ENCODE measurements around the gene PHOX2B.
"Not testable (repeated sequence)": the region's sequence is repeated elsewhere in the genome, so short reads cannot be mapped to it uniquely, and the experiment has no call there.

PHOX2B gene

DNA sequence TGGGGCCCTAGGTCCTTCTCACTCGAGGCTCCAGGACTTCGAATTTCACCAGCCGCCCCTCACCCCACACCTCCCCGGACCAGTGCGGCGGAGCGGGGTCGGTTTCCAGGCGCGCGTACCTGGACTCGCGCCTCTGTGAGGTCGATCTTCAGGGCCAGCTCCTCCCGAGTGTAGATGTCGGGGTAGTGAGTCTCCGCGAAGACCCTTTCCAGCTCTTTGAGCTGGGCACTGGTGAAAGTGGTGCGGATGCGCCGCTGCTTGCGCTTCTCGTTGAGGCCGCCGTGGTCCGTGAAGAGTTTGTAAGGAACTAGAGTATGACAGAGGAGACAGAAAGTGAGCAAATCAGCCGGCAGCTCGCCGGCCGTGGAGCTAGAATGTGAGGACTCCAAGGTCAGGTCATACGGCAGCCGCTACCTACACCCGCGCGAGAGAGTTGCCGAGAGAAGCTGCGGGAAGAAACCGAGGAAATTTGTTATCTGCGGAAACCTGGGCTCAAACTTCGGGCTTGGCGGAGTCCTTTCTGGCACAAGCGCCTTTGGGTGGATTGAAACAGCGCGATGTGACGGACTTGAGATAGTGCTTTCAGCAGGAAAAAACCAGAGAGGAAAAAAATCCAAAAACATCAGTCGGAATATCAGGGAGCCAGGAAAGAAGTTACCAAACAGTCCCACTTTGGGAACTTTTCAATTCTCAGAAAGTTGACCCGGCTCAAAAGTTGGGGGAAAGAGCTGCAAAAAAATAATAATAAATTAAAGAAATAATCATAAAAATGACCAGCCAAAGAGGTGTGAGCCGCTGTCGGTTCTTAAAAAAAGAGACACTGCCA, 1.1 kb downstream of the PHOX2B start:
- DNase-seq, result no peak

DNA sequence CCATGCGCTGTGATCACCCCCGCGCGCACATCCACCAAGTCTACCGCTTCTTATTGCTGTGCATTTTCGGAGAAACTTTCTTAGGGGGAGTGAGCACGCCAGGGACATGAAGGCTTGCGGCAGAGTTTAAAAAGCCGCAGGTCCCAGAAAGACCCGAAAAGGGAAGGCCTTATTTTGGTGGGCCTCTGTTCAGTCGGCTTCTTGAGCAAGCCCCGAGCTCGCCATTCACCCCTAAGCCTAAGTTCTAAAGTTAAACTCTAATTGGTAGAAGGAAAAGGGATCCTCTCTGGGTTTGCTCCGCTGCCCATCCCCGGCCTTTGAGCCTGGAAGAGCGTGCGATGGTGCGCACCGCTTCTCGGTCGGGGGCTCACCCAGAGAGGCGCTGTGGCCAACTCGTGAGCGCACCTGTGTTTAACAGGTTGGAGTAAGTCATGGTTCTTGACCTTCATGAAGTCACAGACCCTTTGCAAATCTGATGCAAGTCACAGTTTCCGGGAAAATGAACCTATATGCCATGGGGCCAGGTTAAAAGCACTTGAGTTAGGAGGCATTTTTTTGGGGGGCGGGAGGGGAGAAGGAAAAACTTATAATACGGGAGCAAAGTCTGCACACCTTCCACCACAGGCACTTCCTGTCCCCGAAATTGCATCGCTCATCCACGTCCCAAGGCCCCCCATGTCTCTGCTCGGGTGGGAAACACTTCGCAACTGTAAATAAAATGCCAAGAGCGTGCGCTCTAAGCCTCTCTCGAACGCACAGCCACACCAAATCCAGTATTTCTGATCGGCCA, 1.9 kb downstream of the PHOX2B start:
- no peak for DNase-seq

DNA sequence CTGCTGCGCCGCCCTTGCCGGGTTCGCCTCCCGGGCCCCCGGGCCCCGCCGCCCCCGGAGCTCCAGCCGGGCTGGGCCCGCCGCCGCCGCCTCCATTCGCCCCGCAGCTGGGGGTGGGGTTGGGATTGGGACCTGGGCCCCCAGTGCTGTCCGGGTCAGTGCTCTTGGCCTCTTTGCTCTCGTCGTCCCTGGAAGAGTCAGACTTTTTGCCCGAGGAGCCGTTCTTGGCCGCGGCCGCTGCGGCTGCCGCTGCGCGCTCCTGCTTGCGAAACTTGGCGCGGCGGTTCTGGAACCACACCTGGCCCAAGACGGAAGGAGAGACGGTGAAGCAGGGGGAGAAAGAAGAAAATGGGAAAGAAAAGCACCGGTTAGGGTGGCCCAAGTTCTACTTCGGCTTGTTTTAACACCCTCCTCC, 2.5 kb downstream of the PHOX2B start:
- no peak for DNase-seq

DNA sequence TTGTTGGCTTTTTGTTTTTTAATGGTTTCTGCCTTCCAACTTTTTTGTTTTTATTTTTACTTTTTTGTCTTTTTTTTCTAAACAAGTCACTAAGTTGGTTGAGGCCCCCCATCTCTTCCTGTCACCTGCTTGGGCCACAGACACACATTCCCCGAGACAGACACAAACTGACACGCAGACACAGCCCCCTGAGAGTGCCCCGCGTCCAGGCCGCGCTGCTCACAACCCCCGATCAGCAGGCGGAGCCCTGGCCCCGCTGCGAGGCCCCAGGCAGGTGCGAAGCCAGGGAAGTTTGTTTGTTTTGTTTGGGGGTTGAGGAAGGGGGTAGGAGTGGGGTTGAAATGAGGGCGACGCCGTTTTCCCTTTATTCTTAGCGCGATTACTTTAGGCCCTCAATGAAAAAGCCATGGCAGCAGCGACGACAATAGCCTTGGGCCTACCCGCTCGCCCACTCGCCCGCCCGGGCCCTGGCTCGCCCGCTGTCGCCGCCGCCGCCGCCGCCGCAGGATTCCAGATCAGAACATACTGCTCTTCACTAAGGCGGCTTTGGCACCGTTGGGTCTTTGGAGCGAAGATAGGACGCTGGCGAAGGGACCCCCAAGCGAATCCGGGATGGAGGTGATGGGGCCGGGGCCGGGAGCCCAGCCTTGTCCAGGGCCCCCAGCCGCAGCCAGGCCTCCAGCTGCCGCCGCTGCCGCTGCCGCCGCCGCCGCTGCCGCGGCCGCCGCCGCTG, 3.1 kb downstream of the PHOX2B start:
- DNase-seq, result no peak

DNA sequence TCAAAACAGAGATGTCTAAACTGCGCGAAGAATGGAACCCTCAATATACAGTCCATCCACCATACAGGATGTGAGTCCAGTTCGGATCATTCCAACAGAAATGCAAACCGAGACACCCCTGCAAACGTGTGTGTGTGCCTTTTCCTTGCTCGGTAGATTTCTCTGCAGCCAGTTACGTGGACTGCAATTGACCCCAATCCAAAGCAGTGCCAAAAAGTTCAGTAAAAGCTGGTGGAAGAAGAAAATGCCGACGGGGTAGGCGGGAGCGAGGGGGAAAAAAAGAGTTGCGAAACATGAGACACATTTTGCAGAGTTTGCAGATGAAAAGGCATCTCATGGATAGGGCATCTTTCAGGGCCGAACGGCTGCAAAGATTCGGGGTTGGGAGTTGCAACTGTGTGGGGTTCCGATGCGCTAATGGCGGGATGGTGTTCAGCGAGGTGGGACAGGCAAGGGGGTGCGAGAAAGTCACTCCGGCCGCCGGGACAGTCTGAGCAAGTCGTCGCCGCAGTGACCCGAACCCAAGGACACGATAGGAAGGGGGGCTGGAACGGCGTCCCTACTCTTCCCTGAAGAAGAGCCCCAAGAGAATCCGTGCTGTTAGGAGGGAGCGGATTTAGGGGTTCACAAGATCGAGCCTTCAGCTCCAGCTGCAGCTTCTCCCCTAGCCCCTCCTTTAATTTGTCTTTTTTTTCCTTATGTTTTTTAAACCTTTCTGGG, 3.8 kb downstream of the PHOX2B start:
- no peak for DNase-seq

DNA sequence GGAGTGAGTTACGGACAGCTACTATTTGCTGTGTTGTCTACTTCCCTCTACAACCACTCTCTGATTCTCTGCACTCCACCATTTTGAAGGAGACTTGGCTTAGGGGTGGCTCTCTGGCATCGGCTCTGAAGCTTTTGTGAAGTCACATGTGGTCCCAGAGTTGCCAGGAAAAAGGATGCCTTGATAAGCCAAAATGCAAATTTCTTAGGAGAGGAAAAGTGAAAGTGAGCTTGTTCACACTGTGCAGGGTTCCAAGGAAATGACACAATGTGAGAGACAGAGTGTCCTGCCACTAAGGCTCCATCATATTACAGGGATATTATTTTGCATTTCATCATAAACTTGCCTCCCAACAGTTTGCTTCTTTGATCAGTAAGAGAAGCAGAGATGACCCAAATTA, 7.2 kb downstream of the PHOX2B start:
- no peak for DNase-seq

DNA sequence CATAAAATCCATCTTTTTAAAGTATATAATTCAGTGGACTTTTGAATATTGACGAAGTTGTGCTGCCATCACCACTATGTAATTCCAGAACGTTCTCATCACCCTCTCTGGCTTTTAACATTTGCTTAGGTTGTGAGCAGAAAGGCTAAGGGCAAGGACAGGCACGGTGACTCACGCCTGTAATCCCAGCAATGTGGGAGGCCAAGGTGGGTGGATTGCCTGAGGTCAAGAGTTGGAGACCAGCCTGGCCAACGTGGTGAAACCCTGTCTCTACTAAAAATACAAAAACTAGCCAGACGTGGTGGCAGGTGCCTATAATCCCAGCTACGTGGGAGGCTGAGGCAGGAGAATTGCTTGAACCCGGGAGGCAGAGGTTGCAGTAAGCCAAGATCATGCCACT, 11.0 kb downstream of the PHOX2B start:
- DNase-seq, result not testable (repeated sequence)

DNA sequence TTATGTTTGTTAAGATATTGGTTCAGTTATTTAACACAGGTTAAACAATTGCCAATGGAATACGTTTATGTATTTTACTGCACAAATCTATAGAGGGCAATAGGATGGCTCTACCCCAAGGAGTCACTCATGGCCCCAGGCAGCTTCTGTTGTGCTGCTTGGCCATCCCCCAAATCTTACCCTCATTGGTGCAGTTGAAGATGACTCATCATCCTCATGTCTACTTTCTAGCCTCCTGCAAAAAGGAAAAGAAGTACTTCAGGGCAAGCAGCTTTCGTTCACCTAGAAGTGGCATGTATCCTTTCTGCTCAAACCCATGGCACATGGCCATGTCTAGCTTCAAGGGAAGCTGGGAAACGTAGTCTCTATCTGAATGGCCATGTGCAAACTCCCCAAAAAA, 14.2 kb downstream of the PHOX2B start:
- no peak for DNase-seq

DNA sequence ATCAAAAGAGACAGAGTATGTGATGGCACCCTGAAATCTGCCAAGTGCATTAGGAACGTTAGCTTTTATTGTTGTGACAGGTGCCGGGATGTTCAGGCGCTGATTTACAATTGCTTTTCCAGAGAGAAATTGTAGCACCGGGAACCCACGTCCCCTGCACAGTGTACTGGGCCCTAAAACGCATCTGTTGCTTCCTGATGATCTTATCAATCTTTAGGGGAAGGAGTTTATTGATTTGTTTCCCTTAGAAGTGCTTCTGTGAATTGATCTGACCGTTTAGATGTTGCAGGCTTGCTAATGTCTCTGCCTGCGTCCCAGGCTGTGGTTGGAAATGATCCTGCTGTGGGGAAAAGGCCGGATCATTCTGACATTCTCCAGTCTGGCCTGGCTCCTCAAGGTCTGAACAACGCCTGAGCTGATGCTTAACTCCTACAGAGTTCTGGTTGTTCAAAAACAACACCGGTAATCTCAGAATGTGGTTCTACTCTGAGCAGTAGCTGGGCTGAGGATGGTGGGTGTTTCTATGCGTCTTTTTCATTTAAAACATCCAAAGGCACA, 16.9 kb downstream of the PHOX2B start:
- no peak for DNase-seq

DNA sequence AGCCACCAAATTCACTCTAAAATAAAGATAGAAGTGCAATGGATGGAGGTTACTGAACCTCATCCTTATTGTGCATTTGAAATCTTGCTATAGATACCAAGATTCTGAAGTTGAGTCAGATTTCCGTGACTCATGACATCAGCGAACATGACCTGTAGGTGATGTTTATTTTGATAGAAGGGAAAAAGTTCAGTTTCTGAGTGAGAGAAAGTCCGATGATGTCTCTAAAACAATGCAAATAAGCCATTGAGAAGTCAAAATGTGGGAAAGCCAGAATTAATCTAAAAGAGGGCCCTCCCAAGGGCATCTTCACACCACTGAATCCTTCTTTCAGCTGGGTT, 20.0 kb downstream of the PHOX2B start:
- no peak for DNase-seq

DNA sequence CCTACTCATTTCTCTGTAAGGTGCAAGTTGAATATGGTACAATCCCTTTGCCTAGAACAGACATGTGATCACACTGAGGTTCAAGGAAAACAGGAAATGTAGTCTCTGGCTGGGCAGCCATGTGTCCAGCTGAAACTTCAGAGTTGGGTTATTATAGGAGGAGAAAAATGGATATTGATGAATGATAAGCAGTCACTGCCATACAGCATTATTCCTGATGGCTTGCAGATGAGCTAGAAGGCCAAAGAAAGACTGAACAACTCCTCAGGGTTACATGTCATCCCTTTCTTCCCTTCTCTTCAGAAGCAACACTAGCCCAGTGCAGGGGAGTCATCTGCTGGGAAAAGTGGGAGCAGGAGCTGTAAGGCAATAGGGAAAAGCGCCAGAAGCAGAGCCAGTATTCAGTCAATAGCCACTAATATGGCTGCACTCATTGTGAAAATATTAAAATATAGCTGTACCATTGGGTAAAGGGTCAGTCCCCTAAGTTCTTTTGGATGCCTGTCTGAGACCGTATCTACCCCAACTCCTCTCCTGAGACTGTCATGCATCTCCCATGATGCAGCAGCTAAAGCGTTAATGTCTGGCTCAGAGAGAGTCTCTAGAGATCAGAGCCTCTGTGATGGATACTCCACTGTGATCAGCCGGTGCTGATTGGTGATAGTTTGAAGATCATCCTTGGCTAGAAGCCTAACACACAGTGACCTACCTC, 20.5 kb downstream of the PHOX2B start:
- no peak for DNase-seq

DNA sequence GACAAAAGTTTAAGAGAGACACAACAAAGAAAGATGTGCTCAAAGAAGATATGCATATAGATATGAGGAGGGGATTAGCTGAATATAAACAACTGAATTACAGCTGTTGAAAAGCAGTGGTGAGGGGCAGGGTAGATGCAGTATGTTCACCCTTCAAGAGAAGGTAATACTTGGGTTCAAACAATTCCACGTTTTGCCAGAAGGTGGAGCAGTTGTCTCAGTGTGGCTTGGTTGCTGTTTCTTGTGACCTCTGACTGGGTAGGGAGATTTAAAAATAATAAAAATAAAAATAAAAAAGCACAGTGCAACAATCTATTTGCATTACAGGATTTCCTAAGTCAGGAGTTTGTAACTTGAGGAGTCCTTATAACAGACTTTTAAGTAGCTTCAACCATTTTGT, 23.3 kb downstream of the PHOX2B start:
- no peak for DNase-seq

DNA sequence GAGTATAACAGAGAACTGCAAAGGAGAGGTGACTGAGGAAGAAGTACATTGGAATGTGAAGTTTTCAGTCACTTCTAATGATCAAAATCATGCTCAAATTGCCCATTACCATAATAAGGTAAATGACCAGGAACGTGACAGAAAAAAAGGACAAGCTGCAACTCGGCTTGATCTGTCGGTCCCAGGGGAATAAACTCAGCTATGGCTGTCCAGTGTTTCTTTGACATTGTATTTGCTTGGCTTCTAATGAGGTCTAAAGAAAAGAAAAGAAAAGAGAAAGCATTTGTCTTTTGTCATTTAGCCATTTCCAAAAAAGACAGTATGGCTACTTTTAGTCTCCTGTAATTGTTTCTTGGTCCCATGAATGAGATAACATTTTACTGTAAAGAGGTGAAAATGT, 25.2 kb downstream of the PHOX2B start:
- DNase-seq, result no peak

DNA sequence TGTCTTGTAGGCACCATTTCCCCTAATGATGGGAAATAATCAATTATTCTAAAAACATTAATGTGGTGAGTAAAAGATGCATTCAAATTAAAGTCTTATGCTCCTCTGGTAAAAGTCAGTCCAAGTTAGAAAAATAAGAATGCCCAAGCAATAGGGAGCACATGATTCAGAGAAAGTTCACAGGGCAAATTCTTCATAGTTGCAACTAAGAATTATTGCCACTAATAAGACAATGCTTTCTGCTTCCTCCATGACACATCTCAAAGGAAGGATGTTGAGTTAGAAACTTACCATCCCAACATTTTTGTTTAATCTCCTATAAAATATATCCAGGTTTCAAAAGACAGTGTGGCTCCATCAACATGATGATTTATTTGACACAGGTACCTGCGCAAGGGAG, 26.3 kb downstream of the PHOX2B start:
- no peak for DNase-seq

DNA sequence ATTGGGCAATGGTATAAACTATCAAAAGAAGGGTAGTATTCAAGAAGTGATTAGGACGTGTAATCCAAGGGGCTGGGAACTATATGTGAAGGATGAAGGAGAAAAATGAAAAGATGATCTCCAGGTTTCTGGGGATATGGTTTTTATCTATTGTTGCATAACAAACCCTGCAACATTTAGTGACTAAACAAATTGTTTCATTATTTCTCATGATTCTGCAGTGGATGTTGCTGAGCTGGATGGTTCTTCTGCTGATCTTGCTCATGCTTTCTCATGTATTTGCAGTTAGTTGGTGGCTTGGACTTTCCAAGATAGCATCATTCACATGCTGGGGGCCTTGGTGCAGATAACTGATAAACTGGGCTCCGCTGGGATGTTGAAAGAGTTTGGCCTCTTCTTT, 29.1 kb downstream of the PHOX2B start:
- DNase-seq, result no peak

DNA sequence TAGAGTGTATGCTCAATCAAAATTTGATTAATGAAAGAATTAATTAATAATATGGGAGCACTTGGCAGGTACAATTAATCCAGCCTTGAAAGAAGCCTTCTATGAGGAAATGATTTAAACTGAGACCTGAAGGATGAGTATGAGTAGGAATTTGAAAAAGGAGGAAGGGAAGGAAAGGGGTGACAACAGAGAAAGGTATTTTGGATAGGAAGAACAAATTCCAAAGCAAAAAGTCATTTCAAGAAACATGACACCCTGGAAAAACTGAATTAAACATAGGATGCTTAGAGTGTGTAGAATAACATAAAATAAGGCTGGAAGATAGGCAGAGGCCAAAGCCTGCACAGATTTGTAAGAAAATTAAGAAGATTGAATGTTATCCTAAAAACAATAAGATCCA, 29.6 kb downstream of the PHOX2B start:
- DNase-seq, result no peak

DNA sequence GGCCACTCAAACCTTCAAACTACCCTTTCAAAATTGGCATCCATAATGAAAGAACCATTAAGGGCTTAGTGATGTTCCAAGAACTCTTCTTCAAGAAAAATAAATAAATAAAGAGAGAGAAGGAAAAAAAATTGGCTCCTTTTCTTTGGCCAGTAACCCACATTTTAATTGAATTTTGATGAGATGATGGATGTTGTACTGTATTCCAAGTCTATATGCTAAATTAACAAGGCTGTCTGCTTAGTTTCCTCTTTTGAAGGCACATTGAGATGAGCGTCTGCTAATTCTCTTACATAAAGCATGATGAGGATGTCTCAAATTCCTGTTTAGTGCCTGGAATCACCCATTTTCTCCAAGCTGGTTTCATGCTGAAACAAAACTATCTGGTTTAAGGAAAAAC, 33.4 kb downstream of the PHOX2B start:
- no peak for DNase-seq

DNA sequence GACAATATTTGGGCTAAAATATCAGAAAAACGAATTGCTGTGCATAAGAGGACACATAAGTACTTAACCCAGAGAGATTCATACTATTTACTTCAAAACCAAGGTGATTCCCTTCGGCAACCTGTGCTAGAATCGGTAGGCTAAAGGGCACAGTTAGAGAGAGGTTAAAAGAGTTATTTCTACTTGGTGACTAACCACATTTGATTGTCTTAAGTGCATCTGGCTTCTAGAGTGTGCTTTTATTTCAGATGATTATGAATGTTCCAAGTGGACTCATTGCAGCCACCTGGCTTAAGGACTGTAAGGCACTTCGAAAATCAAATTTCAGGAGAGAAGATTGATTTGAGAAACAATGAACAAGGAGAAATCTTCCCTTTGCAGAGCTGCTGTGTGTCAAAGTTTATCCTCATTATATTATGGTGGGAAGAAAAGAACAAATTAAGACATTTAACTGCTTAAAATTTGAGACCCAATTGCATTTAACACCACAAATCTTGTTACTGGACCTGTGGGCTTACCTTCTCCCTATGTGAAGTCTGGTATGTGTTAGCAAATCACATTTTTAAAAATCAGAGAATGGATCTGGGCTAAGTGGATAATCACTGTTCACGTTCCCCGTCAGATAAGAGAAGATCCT, 34.0 kb downstream of the PHOX2B start:
- DNase-seq, result no peak

DNA sequence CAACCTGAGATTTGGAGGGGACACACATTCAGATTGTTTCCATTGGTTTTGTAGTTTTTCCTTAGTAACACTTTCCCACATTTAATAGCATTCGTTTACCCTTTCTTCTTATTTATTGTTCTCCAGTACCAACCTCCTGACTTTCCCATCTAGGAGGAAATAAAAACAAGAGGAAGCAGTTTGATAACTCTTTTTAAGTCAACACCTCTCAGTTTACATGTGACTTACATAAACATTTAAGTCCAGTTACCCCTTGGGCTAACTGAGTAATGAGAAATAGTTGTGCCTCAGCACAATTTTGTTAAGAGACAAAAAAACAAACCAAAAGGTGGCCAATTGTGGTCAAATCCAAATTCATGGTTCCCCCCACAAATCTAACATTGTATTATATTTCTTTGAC, 34.8 kb downstream of the PHOX2B start:
- DNase-seq, result no peak

DNA sequence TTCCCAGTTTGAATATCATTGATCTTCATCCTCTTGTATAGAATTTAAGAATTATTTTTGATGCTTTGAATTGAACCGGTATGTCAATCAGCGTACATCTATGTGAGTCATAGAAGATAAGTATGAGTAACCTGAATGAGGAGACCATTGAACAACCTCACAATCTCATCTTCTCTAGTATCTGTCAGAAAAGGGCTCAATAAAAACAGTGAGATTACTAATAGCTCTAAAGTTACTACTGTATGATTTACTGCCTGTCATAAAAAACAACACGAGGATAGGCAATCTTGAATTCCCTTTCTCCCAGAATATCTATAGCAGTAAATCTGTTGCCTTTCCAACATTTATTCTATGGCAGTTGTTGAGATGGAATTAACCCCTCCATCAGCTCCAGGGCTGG, 36.1 kb downstream of the PHOX2B start:
- DNase-seq, result no peak

DNA sequence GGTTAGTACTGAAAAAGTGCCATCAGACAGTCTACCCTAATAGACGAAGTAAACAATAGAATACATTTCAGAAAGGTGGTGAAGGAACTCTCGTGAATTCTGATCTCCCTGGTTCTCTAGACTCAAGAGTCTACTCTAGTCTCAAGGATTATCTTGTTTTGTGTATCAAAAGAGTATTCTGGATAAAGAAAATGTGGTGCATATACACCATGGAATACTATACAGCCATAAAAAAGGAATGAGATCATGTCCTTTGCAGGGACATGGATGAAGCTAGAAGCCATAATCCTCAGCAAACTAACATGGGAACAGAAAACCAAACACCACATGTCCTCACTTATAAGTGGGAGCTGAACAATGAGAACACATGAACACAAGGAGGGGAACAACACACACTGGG, 36.9 kb downstream of the PHOX2B start:
- DNase-seq, result not testable (repeated sequence)

Measured in NCI-H1694 (cell line).